ENCODE data around the gene SLC35G3.
"Not testable (repeated sequence)": the region's sequence is repeated elsewhere in the genome, so short reads cannot be mapped to it uniquely, and the experiment has no call there.

Gene SLC35G3

DNA sequence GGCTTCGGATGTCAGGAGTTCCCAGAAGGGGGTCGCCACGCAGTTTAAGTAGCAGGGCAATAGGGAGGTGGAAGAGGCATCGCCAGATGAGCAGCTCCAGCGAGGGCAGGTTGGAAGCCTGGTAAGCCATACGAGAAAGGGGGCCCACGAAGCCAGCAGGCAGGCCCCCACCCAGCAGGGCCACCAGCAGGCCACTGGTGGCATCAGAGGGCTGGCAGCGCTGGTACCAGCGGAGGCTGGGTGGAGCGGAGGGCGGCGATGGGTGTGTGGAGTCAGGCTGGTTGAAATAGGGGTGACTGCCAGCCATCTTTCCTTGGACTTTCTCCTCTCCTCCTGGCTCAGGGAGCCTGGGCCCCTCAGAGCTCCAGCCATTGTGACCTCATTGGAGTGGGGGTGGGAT lies at the start of gene SLC35G3:
Gene SLC35G3, minus strand, starts transcription at position 393 of the 400 bp plus-strand sequence. Its CDS starts 86 bp downstream, at position 307.
- not testable (repeated sequence) for DNase-seq (ENCODE audit: low read depth); H3K9ac ChIP-seq (ENCODE audit: low read length); H3K4me1 ChIP-seq (ENCODE audit: control insufficient read depth, insufficient read depth, low read length); H3K27me3 ChIP-seq (replicated peaks; ENCODE audit: control insufficient read depth, insufficient read depth, low read length); H3K36me3 ChIP-seq (ENCODE audit: control insufficient read depth, insufficient read depth, low read length, severe bottlenecking); H3K9me3 ChIP-seq (ENCODE audit: control insufficient read depth, low read length); H3K4me3 ChIP-seq (ENCODE audit: low read length)

DNA sequence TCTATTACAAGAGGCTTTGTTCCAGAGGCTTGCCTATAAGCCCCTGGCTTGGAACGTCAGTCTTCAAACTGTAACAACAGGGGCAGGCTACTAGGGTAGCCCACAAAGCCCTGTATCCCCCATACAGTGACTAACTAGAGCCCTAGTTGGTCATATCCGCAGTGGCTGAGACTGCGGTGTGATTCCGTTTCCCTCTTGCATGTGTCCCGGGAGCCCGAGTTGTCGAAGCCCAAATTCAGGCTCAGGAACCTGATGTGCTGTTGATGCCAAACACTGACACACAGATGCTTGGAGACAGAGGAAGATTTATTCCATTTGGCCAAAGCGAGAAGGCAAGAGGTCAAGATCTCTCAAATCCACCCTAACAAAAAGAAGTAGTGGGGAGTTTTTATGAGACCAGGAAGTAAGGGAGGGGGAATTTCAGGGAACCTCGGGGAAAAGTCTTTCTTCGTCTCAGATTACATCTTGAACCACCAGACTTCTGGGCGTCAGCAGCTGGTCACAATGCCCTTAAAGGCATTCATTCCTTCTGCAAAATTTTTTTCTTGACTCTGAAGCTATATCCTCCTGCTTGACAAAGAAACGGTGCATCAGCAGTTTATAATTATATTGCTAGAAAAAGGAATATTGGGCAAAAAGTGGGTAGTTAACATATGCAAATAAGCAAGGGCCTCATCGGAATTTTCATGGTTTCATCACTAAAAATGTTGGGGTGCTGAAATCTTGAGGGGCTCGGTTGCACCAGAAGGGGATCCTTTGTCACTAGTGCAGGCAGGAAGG lies 49.6 kb upstream of the SLC35G3 start:
- Histone ChIP-seq H3K36me3 (ENCODE audit: control insufficient read depth, insufficient read depth, low read length, severe bottlenecking) (peaks cover 19% of the 10 kb centered on the region), H3K4me1 (ENCODE audit: control insufficient read depth, insufficient read depth, low read length) (peaks cover 33% of the 10 kb centered on the region), H3K27me3 (replicated peaks; ENCODE audit: control insufficient read depth, insufficient read depth, low read length) (no peaks in the 10 kb centered on the region), H3K4me3 (ENCODE audit: low read length) (peak overlapping the region; percentile 96), H3K9ac (ENCODE audit: low read length) (peak overlapping the region; percentile 96), H3K9me3 (ENCODE audit: control insufficient read depth, low read length) (no peaks in the 10 kb centered on the region)
- DNase-seq (ENCODE audit: low read depth): peak; percentile 84

DNA sequence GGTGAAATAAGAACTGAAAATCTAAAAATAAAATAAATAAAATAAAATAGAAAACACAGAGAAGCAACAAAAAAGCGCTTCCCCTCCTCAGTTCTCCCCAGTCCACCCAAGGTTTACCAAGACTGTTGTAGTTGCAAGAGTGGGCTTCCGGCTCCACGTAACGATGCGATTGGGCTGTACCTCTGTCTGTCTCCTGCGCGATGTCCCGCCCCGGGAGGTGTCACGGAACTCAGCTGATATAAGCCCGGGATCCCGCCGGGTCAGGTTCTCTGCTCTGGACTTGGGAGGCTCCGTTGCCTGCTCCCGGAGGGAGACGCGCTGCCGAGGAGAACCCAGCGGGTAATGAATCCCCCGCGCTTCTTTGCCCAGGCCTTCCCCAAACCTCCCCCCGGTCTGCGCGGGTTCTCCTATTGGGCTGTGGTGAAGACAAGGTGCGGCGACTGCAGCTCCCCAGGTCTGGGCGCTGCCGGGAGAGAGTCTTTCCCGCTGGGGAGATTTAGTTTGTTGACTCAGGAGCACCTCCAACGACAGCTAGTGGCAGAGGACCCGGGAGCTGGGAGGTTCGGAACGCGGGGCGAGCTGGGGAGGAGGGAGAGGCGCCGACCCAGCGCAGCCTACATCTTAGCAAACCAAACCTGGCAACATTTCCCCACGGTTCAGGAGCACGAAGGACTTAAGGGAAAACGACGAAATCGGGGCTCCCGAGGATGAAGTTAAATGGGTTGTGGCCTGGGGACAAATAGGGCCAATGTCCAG lies 48.8 kb upstream of the SLC35G3 start, which contains the start of gene SLFN5:
Gene SLFN5, plus strand, starts transcription at position 268 of the 756 bp plus-strand sequence. CDS start 15,619 bp downstream, outside the sequence.
- Histone ChIP-seq H3K9me3 (ENCODE audit: control insufficient read depth, low read length) (no peaks in the 10 kb centered on the region), H3K4me3 (ENCODE audit: low read length) (peak within 1 kb of the TSS; percentile 96), H3K4me1 (ENCODE audit: control insufficient read depth, insufficient read depth, low read length) (peaks cover 36% of the 10 kb centered on the region), H3K36me3 (ENCODE audit: control insufficient read depth, insufficient read depth, low read length, severe bottlenecking) (peaks cover 12% of the 10 kb centered on the region), H3K27me3 (replicated peaks; ENCODE audit: control insufficient read depth, insufficient read depth, low read length) (no peaks in the 10 kb centered on the region), H3K9ac (ENCODE audit: low read length) (peak within 1 kb of the TSS; percentile 96)
- DNase-seq (ENCODE audit: low read depth): peak; percentile 95

DNA sequence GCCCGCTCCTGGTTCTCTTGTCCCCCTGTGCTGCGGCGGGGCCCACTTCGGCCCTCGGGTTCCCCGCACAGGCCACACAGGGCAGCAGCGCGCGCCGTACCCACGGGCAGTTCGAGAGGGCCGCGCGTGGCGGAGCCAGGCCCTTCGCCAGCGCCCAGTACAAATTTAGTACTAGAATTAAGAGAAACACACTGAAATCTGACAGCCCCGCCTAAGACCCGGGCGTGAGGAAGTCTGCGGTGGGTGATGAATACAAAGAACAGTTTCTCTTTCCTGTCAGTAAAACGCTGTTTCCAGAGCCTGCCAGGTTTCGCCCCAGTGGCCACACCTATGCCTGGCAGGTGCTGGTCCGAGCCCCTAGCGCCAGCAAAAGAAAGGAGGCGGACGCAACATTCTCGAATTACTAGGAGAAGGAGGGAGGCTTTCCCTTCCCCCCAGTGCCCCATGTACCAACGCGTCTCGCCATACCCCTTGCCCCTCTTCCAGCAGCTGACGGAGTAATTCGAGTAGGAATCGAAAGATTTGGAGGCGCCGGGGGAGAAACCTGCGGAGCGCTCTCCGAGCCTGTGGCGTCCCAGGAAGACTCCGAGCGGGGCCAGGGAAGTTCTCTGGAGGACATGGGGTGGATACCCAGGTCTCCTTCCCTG lies 48.1 kb upstream of the SLC35G3 start:
- Histone ChIP-seq H3K27me3 (replicated peaks; ENCODE audit: control insufficient read depth, insufficient read depth, low read length) (no peaks in the 10 kb centered on the region), H3K4me3 (ENCODE audit: low read length) (peak overlapping the region; percentile 96), H3K9me3 (ENCODE audit: control insufficient read depth, low read length) (no peaks in the 10 kb centered on the region), H3K9ac (ENCODE audit: low read length) (peak overlapping the region; percentile 96), H3K36me3 (ENCODE audit: control insufficient read depth, insufficient read depth, low read length, severe bottlenecking) (peaks cover 5% of the 10 kb centered on the region), H3K4me1 (ENCODE audit: control insufficient read depth, insufficient read depth, low read length) (peaks cover 36% of the 10 kb centered on the region)
- peak; percentile 70 for DNase-seq (ENCODE audit: low read depth)

DNA sequence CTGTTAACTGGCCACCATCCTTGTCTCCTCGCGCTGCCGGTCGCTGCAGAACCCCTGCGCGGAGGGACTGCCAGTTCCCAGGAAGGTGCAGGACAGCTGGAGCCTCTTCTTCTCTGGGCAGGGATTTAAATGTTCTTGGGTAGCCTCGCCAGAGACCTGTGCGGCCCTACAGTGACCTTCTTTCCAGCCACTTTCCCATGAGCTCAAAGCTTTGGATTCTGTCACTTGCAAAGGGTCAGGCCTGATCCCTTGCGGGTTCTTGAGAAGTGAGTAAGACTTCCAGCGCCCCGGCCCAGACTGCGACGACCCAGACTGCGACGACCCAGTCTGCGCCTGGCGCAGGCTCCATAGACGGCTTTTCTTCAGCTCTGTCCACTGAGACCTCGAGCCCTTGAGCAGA lies 47.3 kb upstream of the SLC35G3 start:
- no peaks in the 10 kb centered on the region for H3K27me3 ChIP-seq (replicated peaks; ENCODE audit: control insufficient read depth, insufficient read depth, low read length)
- H3K9ac ChIP-seq (ENCODE audit: low read length): peak overlapping the region; percentile 96
- H3K4me3 ChIP-seq (ENCODE audit: low read length): peak overlapping the region; percentile 96
- peaks cover 31% of the 10 kb centered on the region for H3K4me1 ChIP-seq (ENCODE audit: control insufficient read depth, insufficient read depth, low read length)
- no peak for DNase-seq (ENCODE audit: low read depth)
- H3K36me3 ChIP-seq (ENCODE audit: control insufficient read depth, insufficient read depth, low read length, severe bottlenecking): no peaks in the 10 kb centered on the region
- H3K9me3 ChIP-seq (ENCODE audit: control insufficient read depth, low read length): no peaks in the 10 kb centered on the region

DNA sequence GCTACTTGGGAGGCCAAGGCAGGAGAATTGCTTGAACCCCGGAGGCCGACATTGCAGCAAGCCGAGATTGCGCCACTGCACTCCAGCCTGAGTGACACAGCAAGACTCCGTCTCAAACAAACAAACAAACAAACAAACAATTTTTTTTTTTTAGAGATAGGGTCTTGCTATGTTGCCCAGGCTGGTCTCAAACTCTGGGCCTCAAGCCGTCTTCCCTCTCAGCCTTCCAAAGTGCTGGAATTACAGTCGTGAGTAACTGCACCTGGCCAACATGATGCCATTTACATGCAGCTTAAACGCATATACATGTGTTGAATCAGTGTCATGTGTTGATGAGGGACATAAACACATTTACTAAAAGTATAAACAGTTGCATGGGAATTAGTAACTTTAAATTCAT lies 46.7 kb upstream of the SLC35G3 start:
- Histone ChIP-seq H3K9ac (ENCODE audit: low read length) (no peak overlapping the region), H3K4me1 (ENCODE audit: control insufficient read depth, insufficient read depth, low read length) (peaks cover 29% of the 10 kb centered on the region), H3K4me3 (ENCODE audit: low read length) (no peak overlapping the region), H3K36me3 (ENCODE audit: control insufficient read depth, insufficient read depth, low read length, severe bottlenecking) (no peaks in the 10 kb centered on the region), H3K27me3 (replicated peaks; ENCODE audit: control insufficient read depth, insufficient read depth, low read length) (no peaks in the 10 kb centered on the region), H3K9me3 (ENCODE audit: control insufficient read depth, low read length) (no peaks in the 10 kb centered on the region)
- DNase-seq (ENCODE audit: low read depth): no peak

DNA sequence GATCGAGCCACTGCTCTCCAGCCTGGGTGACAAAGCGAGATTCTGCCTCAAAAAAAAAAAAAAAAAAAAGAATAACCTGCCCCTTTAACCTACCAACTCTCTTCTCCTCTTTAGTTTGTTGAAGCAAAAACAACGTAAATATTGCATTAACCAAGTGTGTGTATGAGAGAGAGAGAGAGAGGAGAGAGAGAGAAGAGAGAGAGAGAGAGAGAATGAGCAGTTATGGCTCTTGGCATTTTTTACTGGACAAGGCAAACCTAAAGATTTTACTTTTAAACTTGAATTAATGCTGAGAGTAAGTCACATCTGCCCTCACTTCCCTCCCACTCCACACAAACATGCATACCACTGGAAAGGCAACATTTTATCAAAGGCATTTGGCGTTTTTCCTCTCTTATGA lies 45.6 kb upstream of the SLC35G3 start:
- Histone ChIP-seq H3K36me3 (ENCODE audit: control insufficient read depth, insufficient read depth, low read length, severe bottlenecking) (no peaks in the 10 kb centered on the region), H3K9me3 (ENCODE audit: control insufficient read depth, low read length) (no peaks in the 10 kb centered on the region), H3K9ac (ENCODE audit: low read length) (no peak overlapping the region), H3K4me1 (ENCODE audit: control insufficient read depth, insufficient read depth, low read length) (peaks cover 19% of the 10 kb centered on the region), H3K27me3 (replicated peaks; ENCODE audit: control insufficient read depth, insufficient read depth, low read length) (no peaks in the 10 kb centered on the region), H3K4me3 (ENCODE audit: low read length) (no peak overlapping the region)
- no peak for DNase-seq (ENCODE audit: low read depth)

DNA sequence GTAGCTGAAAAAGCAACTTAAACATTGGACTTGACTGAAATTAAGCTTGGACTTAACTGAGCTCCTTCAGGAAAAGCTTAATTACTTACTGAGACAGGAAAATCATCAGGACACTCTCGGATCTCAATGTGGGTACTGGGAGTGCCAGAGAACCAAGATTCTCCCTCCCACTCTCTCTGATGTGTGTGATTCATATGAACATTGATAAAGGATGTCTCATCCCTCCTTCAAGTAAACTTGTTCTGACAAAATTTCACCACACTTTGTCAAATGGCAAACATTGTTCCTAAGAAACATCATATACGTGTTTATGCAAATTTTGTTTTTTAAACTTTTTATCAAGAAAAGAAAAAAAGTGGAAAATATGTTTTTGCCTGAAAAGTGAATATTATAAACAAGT lies 44.6 kb upstream of the SLC35G3 start:
- H3K9ac ChIP-seq (ENCODE audit: low read length): no peak overlapping the region
- H3K4me3 ChIP-seq (ENCODE audit: low read length): no peak overlapping the region
- H3K36me3 ChIP-seq (ENCODE audit: control insufficient read depth, insufficient read depth, low read length, severe bottlenecking): no peaks in the 10 kb centered on the region
- H3K27me3 ChIP-seq (replicated peaks; ENCODE audit: control insufficient read depth, insufficient read depth, low read length): no peaks in the 10 kb centered on the region
- no peaks in the 10 kb centered on the region for H3K9me3 ChIP-seq (ENCODE audit: control insufficient read depth, low read length)
- peak; percentile 43 for DNase-seq (ENCODE audit: low read depth)
- H3K4me1 ChIP-seq (ENCODE audit: control insufficient read depth, insufficient read depth, low read length): peaks cover 18% of the 10 kb centered on the region

DNA sequence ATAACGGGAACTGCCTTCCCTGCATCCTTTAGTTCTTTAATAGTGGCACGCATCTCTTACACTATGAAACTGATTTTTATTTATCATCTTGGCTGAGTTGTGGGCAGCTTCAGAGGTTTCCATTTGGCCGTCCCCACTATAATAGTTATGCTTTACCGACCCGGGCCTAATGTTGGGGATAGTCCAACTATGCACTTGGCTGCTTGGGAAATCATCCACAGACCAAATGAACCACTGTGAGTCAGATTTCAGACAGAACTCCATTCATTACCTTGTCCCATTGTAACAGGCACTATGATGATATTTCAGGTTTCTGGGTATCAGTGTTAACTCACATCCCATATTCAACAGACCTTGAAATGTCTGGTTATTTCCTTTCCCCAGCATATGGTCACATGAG lies 42.6 kb upstream of the SLC35G3 start:
- Histone ChIP-seq H3K4me1 (ENCODE audit: control insufficient read depth, insufficient read depth, low read length) (peaks cover 13% of the 10 kb centered on the region), H3K9ac (ENCODE audit: low read length) (no peak overlapping the region), H3K27me3 (replicated peaks; ENCODE audit: control insufficient read depth, insufficient read depth, low read length) (no peaks in the 10 kb centered on the region), H3K9me3 (ENCODE audit: control insufficient read depth, low read length) (no peaks in the 10 kb centered on the region), H3K4me3 (ENCODE audit: low read length) (no peak overlapping the region), H3K36me3 (ENCODE audit: control insufficient read depth, insufficient read depth, low read length, severe bottlenecking) (no peaks in the 10 kb centered on the region)
- no peak for DNase-seq (ENCODE audit: low read depth)

DNA sequence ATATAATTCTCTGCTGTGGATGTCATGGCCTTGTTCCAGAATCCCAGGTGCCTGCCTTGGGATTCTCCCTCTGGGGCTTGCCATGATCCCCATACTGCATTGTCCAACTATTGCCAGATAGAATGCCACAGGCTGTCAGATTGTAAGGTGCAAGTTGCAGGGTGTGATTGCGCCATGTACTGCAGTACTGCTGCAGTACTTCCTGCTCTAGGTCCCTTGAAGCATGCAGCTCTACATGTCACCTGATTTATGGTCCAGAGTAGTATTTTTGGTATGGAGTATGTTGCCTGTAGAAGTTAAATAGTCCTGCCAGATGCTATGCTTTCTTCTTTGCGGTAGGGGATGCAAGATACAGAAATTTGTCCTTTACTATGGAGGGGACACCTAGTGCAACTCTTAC lies 41.7 kb upstream of the SLC35G3 start:
- Histone ChIP-seq H3K27me3 (replicated peaks; ENCODE audit: control insufficient read depth, insufficient read depth, low read length) (no peaks in the 10 kb centered on the region), H3K9me3 (ENCODE audit: control insufficient read depth, low read length) (no peaks in the 10 kb centered on the region), H3K36me3 (ENCODE audit: control insufficient read depth, insufficient read depth, low read length, severe bottlenecking) (no peaks in the 10 kb centered on the region), H3K4me1 (ENCODE audit: control insufficient read depth, insufficient read depth, low read length) (peaks cover 8% of the 10 kb centered on the region), H3K4me3 (ENCODE audit: low read length) (no peak overlapping the region), H3K9ac (ENCODE audit: low read length) (no peak overlapping the region)
- no peak for DNase-seq (ENCODE audit: low read depth)

DNA sequence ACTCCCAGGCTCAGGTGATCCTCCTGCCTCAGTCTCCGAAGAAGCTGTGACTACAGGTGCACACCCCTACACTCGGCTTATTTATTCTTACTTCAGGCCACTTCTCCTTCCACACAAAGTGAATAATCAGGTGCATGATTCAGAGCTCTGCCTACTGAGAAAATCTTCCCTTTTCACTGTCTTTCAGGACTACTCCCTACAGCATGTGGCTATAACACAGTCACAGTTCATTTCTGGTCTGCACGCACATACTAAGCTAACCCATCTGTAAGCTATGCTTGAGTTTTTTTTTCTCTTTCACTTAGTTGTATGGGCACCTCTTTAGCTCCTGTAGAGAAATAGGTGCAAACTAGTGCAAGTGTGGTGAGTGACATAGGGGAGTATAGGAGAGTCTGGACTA lies 41.1 kb upstream of the SLC35G3 start:
- Histone ChIP-seq H3K9me3 (ENCODE audit: control insufficient read depth, low read length) (no peaks in the 10 kb centered on the region), H3K4me3 (ENCODE audit: low read length) (no peak overlapping the region), H3K9ac (ENCODE audit: low read length) (no peak overlapping the region), H3K4me1 (ENCODE audit: control insufficient read depth, insufficient read depth, low read length) (peaks cover 8% of the 10 kb centered on the region), H3K36me3 (ENCODE audit: control insufficient read depth, insufficient read depth, low read length, severe bottlenecking) (no peaks in the 10 kb centered on the region), H3K27me3 (replicated peaks; ENCODE audit: control insufficient read depth, insufficient read depth, low read length) (no peaks in the 10 kb centered on the region)
- no peak for DNase-seq (ENCODE audit: low read depth)
